OCI-LY1 (cell line): ENCODE measurements around the gene KRT1.

Experiments used
- CTCF ChIP-seq: fragments of 200-600 bp; sonication (generic), shearing (Covaris generic); IDR thresholded peaks from 2 replicates; pipeline ENCODE4 v1.5.1; 2017; ENCODE audit warnings: mild to moderate bottlenecking, antibody characterized with exemption, low read length, moderate library complexity, mixed read lengths
- EZH2 ChIP-seq: fragments of 200-600 bp; sonication (generic), shearing (Covaris generic); IDR thresholded peaks from 2 replicates; pipeline ENCODE4 v1.8.0; 2017; ENCODE audit warnings: borderline replicate concordance, mixed run types, mild to moderate bottlenecking, antibody characterized with exemption, low read length, moderate library complexity, mixed read lengths

- TF ChIP-seq CTCF = no peak
- TF ChIP-seq EZH2 = no peak
Observed at GRCh38 chr12:52722680-52723079, 42.5 kb upstream of the KRT1 start.
